ENCODE results near the gene MCTP1. TPM values are rescaled to one million over a fixed set of nuclear protein-coding genes. Genes with fewer than 3 reads are reported as not detected.

The MCTP1 gene
- total RNA-seq, 1 experiment from 2014 or later, result 2.5 TPM

DNA sequence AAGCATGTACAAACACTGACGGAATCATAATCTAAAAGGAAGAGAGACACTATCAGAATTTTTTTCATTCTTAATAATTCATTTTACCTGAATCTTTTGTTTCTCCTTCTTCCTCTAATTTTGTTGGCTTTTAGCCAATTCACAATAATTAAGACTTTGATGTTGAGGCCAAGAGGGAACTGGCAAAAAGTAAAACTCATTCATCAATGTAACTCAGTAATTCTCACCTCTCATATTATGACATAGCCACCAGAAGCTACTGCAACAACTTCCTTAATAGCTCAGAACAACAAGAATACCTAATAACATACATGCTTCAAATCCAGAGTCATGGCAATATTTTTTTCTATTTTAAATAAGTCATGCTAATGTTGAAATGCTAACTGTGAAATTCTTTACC is 64.5 kb downstream of the MCTP1 start:
- Histone ChIP-seq H3K56ac (ENCODE audit: insufficient read length, low read depth, low read length) (no peak overlapping the region), H3K9me3 (ENCODE audit: control insufficient read depth, low read depth, low read length) (no peaks in the 10 kb centered on the region), H3K4me1 (ENCODE audit: insufficient read depth, low read length) (peaks cover 2% of the 10 kb centered on the region; the same call in 1 of the 2 replicates), H4K5ac (ENCODE audit: insufficient read length, low read depth, low read length) (no peak overlapping the region), H3T11ph (ENCODE audit: low read length) (no peak overlapping the region), H4K20me1 (ENCODE audit: control insufficient read depth, insufficient read depth, insufficient read length) (no peaks in the 10 kb centered on the region), H3K23ac (ENCODE audit: insufficient read length, low read depth, low read length) (no peak overlapping the region), H2BK15ac (ENCODE audit: low read depth, low read length) (no peak overlapping the region), H3K18ac (ENCODE audit: insufficient read length, low read depth, low read length) (no peak overlapping the region), H2BK5ac (ENCODE audit: insufficient read length, low read length) (no peak overlapping the region), H3K4ac (ENCODE audit: low read depth, low read length) (no peak overlapping the region), H2BK120ac (ENCODE audit: low read depth, low read length, poor library complexity, severe bottlenecking) (no peak overlapping the region), H2BK20ac (ENCODE audit: low read depth, low read length, poor library complexity, severe bottlenecking) (no peak overlapping the region), H3K79me1 (ENCODE audit: insufficient read depth, low read depth, low read length, poor library complexity, severe bottlenecking) (no peaks in the 10 kb centered on the region), H3K79me2 (ENCODE audit: insufficient read depth, low read length) (no peaks in the 10 kb centered on the region), H3K27me3 (ENCODE audit: insufficient read depth, low read length) (no peaks in the 10 kb centered on the region), H3K23me2 (ENCODE audit: insufficient read length, low read depth, low read length, poor library complexity, severe bottlenecking) (no peaks in the 10 kb centered on the region), H3K9ac (ENCODE audit: extremely low read depth, insufficient read length, low read length) (no peak overlapping the region), H3K14ac (ENCODE audit: insufficient read depth, low read length) (no peak overlapping the region), H3K27ac (ENCODE audit: insufficient read length, low read depth, low read length) (no peak overlapping the region), H2BK12ac (ENCODE audit: insufficient read length, low read depth, low read length) (no peak overlapping the region), H2AFZ (ENCODE audit: low read length) (no peak overlapping the region), H4K91ac (ENCODE audit: insufficient read length, low read depth, low read length) (no peak overlapping the region), H2AK5ac (ENCODE audit: insufficient read length, low read length) (no peak overlapping the region), H3K4me2 (ENCODE audit: insufficient read depth, insufficient read length, low read length) (no peak overlapping the region), H4K8ac (replicated peaks; ENCODE audit: insufficient read length, low read depth, low read length) (no peak overlapping the region)
- no peak for DNase-seq
- TF ChIP-seq, protein P1, sequence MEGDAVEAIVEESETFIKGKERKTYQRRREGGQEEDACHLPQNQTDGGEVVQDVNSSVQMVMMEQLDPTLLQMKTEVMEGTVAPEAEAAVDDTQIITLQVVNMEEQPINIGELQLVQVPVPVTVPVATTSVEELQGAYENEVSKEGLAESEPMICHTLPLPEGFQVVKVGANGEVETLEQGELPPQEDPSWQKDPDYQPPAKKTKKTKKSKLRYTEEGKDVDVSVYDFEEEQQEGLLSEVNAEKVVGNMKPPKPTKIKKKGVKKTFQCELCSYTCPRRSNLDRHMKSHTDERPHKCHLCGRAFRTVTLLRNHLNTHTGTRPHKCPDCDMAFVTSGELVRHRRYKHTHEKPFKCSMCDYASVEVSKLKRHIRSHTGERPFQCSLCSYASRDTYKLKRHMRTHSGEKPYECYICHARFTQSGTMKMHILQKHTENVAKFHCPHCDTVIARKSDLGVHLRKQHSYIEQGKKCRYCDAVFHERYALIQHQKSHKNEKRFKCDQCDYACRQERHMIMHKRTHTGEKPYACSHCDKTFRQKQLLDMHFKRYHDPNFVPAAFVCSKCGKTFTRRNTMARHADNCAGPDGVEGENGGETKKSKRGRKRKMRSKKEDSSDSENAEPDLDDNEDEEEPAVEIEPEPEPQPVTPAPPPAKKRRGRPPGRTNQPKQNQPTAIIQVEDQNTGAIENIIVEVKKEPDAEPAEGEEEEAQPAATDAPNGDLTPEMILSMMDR (conservative IDR thresholded peaks at IDR 0.05), result no peak
- Mint-ChIP-seq H3K9me3 (no peaks in the 10 kb centered on the region), H3K4me1 (peaks cover 11 to 18% of the 10 kb centered on the region in 2 experiments), H3K27me3 (ENCODE audit: low read depth) (no peaks in the 10 kb centered on the region), H3K4me3 (no peak overlapping the region), H3K36me3 (ENCODE audit: insufficient read depth in 1 of 3, low read depth in 3 of 3) (no peaks in the 10 kb centered on the region), H3K27ac (no peak overlapping the region)
- WGBS (ENCODE audit: extremely low coverage, insufficient read length, low lambda C conversion rate), result no CpG with 5 or more reads among the region's 1 CpG

Data from H9 (cell line).